OCI-LY7 (cell line): ENCODE measurements around the gene DCAF15.
"Not testable (repeated sequence)": the region's sequence is repeated elsewhere in the genome, so short reads cannot be mapped to it uniquely, and the experiment has no call there.

Experiments used
- CTCF ChIP-seq: fragments of 200-600 bp; sonication (generic); conservative IDR thresholded peaks from 2 replicates; pipeline ENCODE4 v1.5.1; 2014; ENCODE audit warnings: mild to moderate bottlenecking, antibody characterized with exemption, low read length, moderate library complexity, mixed read lengths
- EZH2phosphoT487 ChIP-seq: fragments of 200-600 bp; sonication (generic); IDR thresholded peaks from 2 replicates; pipeline ENCODE4 v1.6.1; 2018; ENCODE audit warnings: low read depth, borderline replicate concordance, mild to moderate bottlenecking, mixed run types, antibody characterized with exemption, low read length, moderate library complexity, mixed read lengths

- TF ChIP-seq CTCF, EZH2phosphoT487: not testable (repeated sequence)
These were observed 30.2 kb upstream of the DCAF15 start for GRCh38 chr19:13922118-13922517.
